LNCAP (cell line): ENCODE data around the gene SP6.

Source experiments
- TF ChIP-seq, protein P1 (sequence below): fragments of 450-650 bp; IDR thresholded peaks from 2 replicates; pipeline ENCODE4 v1.5.1; 2017; ENCODE audit warnings: mild to moderate bottlenecking

Gene SP6

DNA sequence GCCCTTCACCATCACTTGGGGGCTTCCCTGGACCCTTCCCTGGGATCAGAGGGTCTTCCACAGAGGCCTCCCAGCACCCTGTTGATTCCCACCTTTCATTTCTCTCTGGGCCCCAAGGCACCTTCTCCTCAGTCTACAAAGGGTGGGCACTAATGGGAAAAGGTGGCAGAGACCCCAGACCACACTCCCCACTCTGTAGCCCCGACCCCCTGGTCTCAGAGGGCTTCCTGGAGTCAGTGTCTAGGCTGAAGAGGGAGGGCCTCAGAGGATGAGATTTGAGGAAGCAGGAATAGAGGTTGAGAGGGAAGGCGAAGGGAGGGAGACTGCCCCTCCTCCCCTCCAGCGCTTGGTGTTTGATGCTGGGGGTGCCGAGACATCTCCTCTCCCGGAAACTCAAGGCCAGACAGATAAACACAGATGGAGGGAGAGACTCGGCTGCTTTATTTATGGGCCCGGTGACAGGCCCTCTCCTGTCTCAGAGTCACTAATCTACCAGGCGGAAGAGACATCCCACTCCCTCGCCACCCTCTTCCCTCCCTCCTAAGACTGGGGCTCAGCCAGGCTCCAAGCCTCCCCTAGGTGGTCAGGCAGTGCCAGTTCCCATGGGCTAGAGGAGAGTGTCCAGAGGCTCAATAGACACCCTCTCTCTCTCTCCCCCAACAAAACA lies 26.5 kb upstream of the SP6 start:
- TF ChIP-seq, protein P1, sequence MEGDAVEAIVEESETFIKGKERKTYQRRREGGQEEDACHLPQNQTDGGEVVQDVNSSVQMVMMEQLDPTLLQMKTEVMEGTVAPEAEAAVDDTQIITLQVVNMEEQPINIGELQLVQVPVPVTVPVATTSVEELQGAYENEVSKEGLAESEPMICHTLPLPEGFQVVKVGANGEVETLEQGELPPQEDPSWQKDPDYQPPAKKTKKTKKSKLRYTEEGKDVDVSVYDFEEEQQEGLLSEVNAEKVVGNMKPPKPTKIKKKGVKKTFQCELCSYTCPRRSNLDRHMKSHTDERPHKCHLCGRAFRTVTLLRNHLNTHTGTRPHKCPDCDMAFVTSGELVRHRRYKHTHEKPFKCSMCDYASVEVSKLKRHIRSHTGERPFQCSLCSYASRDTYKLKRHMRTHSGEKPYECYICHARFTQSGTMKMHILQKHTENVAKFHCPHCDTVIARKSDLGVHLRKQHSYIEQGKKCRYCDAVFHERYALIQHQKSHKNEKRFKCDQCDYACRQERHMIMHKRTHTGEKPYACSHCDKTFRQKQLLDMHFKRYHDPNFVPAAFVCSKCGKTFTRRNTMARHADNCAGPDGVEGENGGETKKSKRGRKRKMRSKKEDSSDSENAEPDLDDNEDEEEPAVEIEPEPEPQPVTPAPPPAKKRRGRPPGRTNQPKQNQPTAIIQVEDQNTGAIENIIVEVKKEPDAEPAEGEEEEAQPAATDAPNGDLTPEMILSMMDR: no peak

DNA sequence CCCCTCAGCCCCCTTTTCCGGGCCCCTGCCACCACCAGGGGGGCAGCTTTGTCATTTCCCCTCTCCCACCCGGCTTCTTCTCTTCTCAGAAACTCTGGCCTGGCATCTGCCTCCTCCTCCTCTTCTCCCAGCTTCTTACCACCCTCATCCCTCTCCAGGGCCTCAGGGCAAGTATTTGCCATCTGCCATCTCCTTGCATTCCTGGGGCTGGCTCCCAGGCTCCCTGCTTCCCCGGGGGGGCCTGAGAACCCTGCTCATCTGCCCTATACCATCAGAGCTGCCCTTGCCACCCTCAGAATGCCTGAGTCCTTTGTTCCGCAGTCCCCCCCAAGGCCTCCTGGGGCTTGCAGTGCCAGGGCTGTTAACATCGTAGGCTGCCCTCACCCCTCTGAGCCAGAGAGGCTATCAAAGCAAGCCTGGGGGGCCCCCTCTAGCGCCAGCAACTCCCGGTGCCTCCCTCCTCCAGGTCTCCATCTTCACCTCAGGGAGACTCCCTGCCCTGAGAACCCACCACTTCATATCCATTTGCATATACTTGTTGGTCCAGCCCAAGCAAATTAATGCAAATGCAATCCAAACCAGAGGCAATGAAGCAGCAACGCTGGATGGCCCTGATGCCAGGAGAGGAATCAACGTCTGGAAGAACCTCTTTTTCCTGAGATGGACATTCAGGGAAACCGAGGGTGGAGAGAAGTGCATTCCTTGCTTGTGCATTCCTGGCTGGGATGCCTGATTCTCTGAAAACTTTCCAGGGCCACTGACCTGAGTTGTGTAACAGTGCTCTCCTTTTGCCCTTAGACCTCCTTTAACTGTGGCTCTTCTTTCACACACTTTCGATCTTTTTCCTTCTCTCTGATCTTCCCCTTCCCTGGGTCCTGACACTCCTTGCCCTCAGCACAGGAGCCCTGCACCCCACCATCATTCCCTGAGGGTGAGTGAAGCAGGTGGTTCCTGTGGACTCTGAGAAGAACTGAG lies 24.3 kb upstream of the SP6 start:
- TF ChIP-seq, protein P1: no peak

DNA sequence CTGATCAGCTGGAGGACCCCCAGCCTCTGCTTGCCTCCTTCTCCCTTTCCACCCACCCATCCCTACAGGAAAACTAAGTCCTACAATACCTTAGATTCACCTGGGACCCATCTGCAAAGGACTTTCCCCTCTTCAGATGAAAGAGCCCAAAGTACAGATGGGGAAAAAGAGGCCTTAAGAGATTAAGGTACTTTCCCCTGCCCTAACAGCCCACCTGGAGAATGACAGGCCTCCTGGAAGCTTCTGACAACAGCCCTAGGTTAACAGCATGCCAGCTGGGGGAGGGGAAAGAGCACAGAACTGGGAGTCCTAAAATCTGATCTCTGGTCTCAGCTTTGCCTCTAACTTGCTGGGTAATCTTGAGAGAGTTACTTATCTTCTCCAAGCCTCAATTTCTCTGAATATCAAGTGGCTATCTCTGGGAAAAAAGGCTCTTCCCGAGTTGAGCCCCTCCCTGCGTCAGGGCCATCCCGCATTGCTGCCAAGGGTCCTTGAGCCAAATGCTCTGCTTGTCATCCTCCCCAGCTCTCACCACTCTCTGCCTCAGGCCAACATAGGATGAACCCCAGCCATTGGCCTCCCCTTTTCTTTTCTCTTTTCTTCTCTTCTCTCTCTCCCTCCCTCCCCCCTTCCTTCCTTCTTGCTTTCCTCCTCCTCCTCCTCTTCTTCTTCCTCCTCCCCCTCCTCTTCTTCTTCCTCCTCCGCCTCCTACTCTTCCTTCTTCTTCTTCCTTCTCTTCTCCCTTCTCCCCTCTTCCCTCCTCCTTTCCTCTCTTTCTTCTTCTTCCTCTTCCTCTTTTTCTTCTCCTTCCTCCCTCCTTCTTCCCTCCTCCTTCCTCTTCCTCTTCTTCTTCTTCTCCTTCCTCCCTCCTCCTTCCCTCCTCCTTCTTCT lies 22.5 kb upstream of the SP6 start:
- TF ChIP-seq, protein P1: no peak

DNA sequence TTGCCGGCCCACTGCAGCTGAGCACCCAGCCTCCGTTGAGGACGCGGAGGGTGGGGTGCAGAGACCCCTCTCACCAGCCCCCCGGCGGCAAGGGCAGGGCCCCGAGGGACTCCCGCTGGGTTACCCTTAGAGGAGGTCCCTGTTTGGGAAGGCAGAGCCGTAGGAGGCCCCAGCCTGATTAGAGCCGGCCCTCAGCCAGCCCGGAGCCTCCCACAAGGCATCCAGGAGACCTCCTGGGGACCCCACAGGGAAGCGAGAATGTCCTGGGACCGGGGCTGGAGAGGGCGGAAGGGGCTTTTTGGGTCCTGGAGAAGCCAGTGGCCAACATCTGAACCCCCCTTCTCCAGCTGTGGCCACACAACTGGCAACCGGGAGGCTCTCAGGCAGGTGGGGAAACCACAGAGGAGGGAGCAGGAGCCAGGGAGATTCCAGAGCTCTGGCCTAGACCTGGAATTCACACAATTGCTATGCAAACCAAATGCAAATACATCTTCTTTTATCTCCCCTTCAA lies 21.7 kb upstream of the SP6 start:
- TF ChIP-seq, protein P1: no peak

DNA sequence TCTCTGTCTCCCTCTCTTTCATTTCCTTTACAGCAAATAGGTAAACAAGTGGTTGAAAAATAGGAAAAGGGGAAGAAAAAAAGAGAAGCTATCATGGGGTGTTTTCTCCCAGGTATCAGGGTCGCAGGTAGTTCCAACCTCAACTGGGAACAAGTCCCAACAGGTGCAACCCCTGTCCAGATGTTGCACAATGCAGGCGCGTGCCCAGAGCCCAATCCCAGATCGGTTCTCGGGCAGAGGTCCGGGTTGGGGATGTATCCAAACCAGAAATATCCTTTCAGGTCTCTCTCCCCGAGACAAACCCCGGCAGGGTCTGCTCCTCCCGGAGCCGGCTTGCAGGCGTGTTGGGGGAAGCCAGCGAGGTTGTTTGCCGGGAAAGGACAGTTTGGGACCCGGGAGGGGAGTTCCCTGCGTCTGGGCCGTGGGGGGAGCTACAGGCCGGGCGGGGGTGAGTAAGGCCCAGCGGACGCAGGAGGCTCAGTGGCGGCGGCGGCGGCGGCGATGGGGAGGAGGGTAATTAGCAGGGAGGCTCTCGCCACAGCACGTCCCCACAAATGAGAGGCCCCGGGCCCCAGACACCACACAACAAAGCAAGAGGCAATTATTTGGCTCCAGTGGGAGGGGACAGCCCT lies 21.2 kb upstream of the SP6 start:
- TF ChIP-seq, protein P1: no peak

DNA sequence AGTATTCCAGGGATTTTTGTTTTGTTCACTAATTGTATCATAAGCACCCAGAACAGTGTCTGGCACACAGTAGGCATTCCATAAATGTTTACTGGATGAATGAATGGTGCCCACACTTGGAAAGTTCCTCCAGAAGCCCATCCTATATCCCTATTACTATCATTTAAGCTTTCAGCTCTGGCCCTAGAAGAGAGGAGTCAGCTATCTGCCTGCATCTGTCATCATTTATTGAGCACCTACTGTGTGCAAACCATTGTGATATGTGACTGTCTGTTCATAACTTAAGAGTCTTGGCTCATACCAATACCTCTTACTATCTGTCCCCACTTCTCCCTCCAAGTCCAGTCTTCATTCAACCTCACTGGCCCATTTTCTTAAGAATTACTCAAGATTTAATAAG lies 20.1 kb upstream of the SP6 start:
- TF ChIP-seq, protein P1: no peak
